H9 (cell line): ENCODE data around the gene ADAMTSL2. TPM values are rescaled to one million over a fixed set of nuclear protein-coding genes. Genes with fewer than 3 reads are reported as not detected.

Experiments
- DNase-seq: peaks from one replicate; pipeline ENCODE4 v3.0.0-alpha.2; 2017
- H2AFZ ChIP-seq: one replicate; pipeline ENCODE4 v1.6.1; 2013; ENCODE audit warnings: mild to moderate bottlenecking, low read length, control low read depth, moderate library complexity
- H2AK5ac ChIP-seq: 2 replicates; pipeline ENCODE4 v1.6.1; 2013; ENCODE audit warnings: low read length, control low read depth, mixed read lengths; ENCODE audit not compliant: insufficient read length
- H2BK120ac ChIP-seq: one replicate; pipeline ENCODE4 v1.6.1; 2013; ENCODE audit warnings: low read depth, mild to moderate bottlenecking, low read length, control low read depth, inconsistent platforms; ENCODE audit not compliant: poor library complexity, severe bottlenecking
- H2BK12ac ChIP-seq: 2 replicates; pipeline ENCODE4 v1.6.1; 2013; ENCODE audit warnings: low read length, control low read depth, mixed read lengths, low read depth; ENCODE audit not compliant: insufficient read length
- H2BK15ac ChIP-seq: 2 replicates; pipeline ENCODE4 v1.6.1; 2013; ENCODE audit warnings: low read depth, low read length, control low read depth
- H2BK20ac ChIP-seq: one replicate; pipeline ENCODE4 v1.6.1; 2013; ENCODE audit warnings: low read depth, mild to moderate bottlenecking, low read length, control low read depth, inconsistent platforms; ENCODE audit not compliant: poor library complexity, severe bottlenecking
- H2BK5ac ChIP-seq: 2 replicates; pipeline ENCODE4 v1.6.1; 2013; ENCODE audit warnings: low read length, control low read depth, mixed read lengths; ENCODE audit not compliant: insufficient read length
- H3K14ac ChIP-seq: 2 replicates; pipeline ENCODE4 v1.6.1; 2013; ENCODE audit warnings: low read length, control low read depth; ENCODE audit not compliant: insufficient read depth
- H3K18ac ChIP-seq: 2 replicates; pipeline ENCODE4 v1.6.1; 2013; ENCODE audit warnings: low read depth, mild to moderate bottlenecking, mixed read lengths, low read length, control low read depth; ENCODE audit not compliant: insufficient read length
- H3K23ac ChIP-seq: 2 replicates; pipeline ENCODE4 v1.6.1; 2013; ENCODE audit warnings: low read length, control low read depth, mixed read lengths, low read depth; ENCODE audit not compliant: insufficient read length
- H3K23me2 ChIP-seq: 2 replicates; pipeline ENCODE4 v1.6.1; 2013; ENCODE audit warnings: low read depth, mild to moderate bottlenecking, mixed read lengths, low read length, control low read depth; ENCODE audit not compliant: insufficient read length, poor library complexity, severe bottlenecking
- H3K27ac ChIP-seq: 2 replicates; pipeline ENCODE4 v1.5.1; 2013; ENCODE audit warnings: low read length, control low read depth, mixed read lengths, low read depth; ENCODE audit not compliant: insufficient read length
- H3K27me3 ChIP-seq: 2 replicates; pipeline ENCODE4 v1.6.1; 2013; ENCODE audit warnings: low read length, control low read depth, inconsistent platforms; ENCODE audit not compliant: insufficient read depth
- H3K4ac ChIP-seq: 2 replicates; pipeline ENCODE4 v1.6.1; 2013; ENCODE audit warnings: low read depth, mild to moderate bottlenecking, control low read depth, inconsistent platforms, low read length, moderate library complexity
- H3K4me1 ChIP-seq: 2 replicates; pipeline ENCODE4 v1.6.1; 2013; ENCODE audit warnings: low read length, control low read depth, inconsistent platforms; ENCODE audit not compliant: insufficient read depth
- H3K4me2 ChIP-seq: 2 replicates; pipeline ENCODE4 v1.6.1; 2013; ENCODE audit warnings: low read length, control low read depth, mixed read lengths; ENCODE audit not compliant: insufficient read length, insufficient read depth
- H3K56ac ChIP-seq: 2 replicates; pipeline ENCODE4 v1.6.1; 2013; ENCODE audit warnings: low read depth, mild to moderate bottlenecking, mixed read lengths, low read length, control low read depth; ENCODE audit not compliant: insufficient read length
- H3K79me1 ChIP-seq: 2 replicates; pipeline ENCODE4 v1.6.1; 2013; ENCODE audit warnings: low read depth, mild to moderate bottlenecking, moderate library complexity, low read length, control low read depth, inconsistent platforms; ENCODE audit not compliant: insufficient read depth, poor library complexity, severe bottlenecking
- H3K79me2 ChIP-seq: 2 replicates; pipeline ENCODE4 v1.6.1; 2013; ENCODE audit warnings: low read length, control low read depth, inconsistent platforms; ENCODE audit not compliant: insufficient read depth
- H3K9ac ChIP-seq: 2 replicates; pipeline ENCODE4 v1.6.1; 2013; ENCODE audit warnings: low read length, control low read depth, mixed read lengths; ENCODE audit not compliant: insufficient read length; ENCODE audit errors: extremely low read depth
- H3K9me3 ChIP-seq: one replicate; pipeline ENCODE4 v1.6.1; 2013; ENCODE audit warnings: low read depth, low read length, inconsistent platforms; ENCODE audit not compliant: control insufficient read depth
- H3T11ph ChIP-seq: one replicate; pipeline ENCODE4 v1.6.1; 2013; ENCODE audit warnings: mild to moderate bottlenecking, low read length, control low read depth, inconsistent platforms
- H4K20me1 ChIP-seq: one replicate; pipeline ENCODE4 v1.6.1; 2013; ENCODE audit not compliant: control insufficient read depth, insufficient read length, insufficient read depth
- H4K5ac ChIP-seq: 2 replicates; pipeline ENCODE4 v1.6.1; 2013; ENCODE audit warnings: low read depth, mild to moderate bottlenecking, mixed read lengths, low read length, control low read depth; ENCODE audit not compliant: insufficient read length
- H4K8ac ChIP-seq: replicated peaks from 2 replicates; pipeline ENCODE4 v1.6.1; 2013; ENCODE audit warnings: low read length, control low read depth, mixed read lengths, low read depth; ENCODE audit not compliant: insufficient read length
- H4K91ac ChIP-seq: 2 replicates; pipeline ENCODE4 v1.6.1; 2013; ENCODE audit warnings: low read depth, mild to moderate bottlenecking, moderate library complexity, mixed read lengths, low read length, control low read depth; ENCODE audit not compliant: insufficient read length
- H3K27ac Mint-ChIP-seq, 3 experiments: 2 replicates in 2 of 3; 3 replicates in 1 of 3; pipeline ENCODE4 v1.8.0; 2020 to 2021; ENCODE audit warnings: mixed read lengths in 3 of 3, mild to moderate bottlenecking in 1 of 3, moderate library complexity in 1 of 3
- H3K27me3 Mint-ChIP-seq: 2 replicates; pipeline ENCODE4 v1.8.0; 2021; ENCODE audit warnings: low read depth, mild to moderate bottlenecking, moderate library complexity, mixed read lengths
- H3K36me3 Mint-ChIP-seq, 3 experiments: 2 replicates in 2 of 3; 3 replicates in 1 of 3; pipeline ENCODE4 v1.8.0; 2020 to 2021; ENCODE audit warnings: low read depth in 3 of 3, mixed read lengths in 3 of 3; ENCODE audit not compliant: insufficient read depth in 1 of 3
- H3K4me1 Mint-ChIP-seq, 2 experiments: 2 replicates each; pipeline ENCODE4 v1.8.0; 2020; ENCODE audit warnings: mixed read lengths in 2 of 2
- H3K4me3 Mint-ChIP-seq, 2 experiments: 2 replicates in 1 of 2; 3 replicates in 1 of 2; pipeline ENCODE4 v1.8.0; 2020 to 2021; ENCODE audit warnings: mild to moderate bottlenecking in 2 of 2, mixed read lengths in 2 of 2, moderate library complexity in 1 of 2
- H3K9me3 Mint-ChIP-seq, 2 experiments: 2 replicates in 1 of 2; 3 replicates in 1 of 2; pipeline ENCODE4 v1.8.0; 2020; ENCODE audit warnings: mild to moderate bottlenecking in 2 of 2, mixed read lengths in 2 of 2, moderate library complexity in 1 of 2
- WGBS: extraction: QIAGEN DNeasy Blood & Tissue Kit; methylation state at CpG from one replicate; pipeline ENCODE4 v1.1.7; 2013; ENCODE audit warnings: missing lambda C conversion rate, low lambda C conversion rate, mixed read lengths; ENCODE audit not compliant: insufficient read length; ENCODE audit errors: extremely low coverage; 5-methylcytosine and 5-hydroxymethylcytosine counted together
- total RNA-seq: library from RNA; stranded (reverse); gene quantifications from 2 replicates; pipeline ENCODE4 v1.2.1, GENCODE V29; 2021
- TF ChIP-seq, protein P1 (sequence below): fragments of 200-600 bp; sonication (generic); conservative IDR thresholded peaks from 3 replicates; pipeline ENCODE4 v1.8.0; 2021; ENCODE audit warnings: antibody characterized with exemption, mild to moderate bottlenecking

ADAMTSL2 gene
- total RNA-seq, 1 experiment from 2014 or later = 0.61 TPM

DNA sequence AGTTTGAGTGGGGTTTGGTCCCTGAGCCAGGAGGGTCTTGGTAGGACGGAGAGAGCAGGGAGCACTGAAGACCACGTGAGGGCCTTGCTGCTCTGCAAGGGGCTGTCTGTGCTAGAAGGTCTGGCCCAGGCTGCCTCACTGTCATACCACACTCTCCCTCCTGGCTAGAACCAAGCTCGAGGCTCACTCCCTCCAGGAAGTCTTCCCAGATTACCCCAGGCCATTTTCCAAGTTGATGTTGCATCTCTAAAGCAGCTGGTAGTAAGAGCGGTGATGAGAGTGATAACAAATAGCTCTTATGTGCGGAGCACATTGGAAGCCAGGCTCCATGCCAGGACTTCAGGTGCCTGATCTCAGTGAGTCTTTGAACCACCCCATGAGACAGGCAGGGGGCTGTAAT is 16.3 kb upstream of the ADAMTSL2 start:
- Histone ChIP-seq H3K4me1 (no peaks in the 10 kb centered on the region), H3K4me2 (no peak overlapping the region), H2AFZ (no peak overlapping the region), H4K8ac (no peak overlapping the region), H3K9ac (no peak overlapping the region), H3K9me3 (no peaks in the 10 kb centered on the region), H3K27me3 (no peaks in the 10 kb centered on the region), H3K27ac (no peak overlapping the region), H3K18ac (no peak overlapping the region), H2AK5ac (no peak overlapping the region), H3K56ac (no peak overlapping the region), H3K79me1 (no peaks in the 10 kb centered on the region), H2BK120ac (no peak overlapping the region), H2BK15ac (no peak overlapping the region), H3K14ac (no peak overlapping the region), H2BK12ac (no peak overlapping the region), H3K23ac (no peak overlapping the region), H4K5ac (no peak overlapping the region), H2BK20ac (no peak overlapping the region), H3K79me2 (no peaks in the 10 kb centered on the region), H4K20me1 (no peaks in the 10 kb centered on the region), H3K4ac (no peak overlapping the region), H3K23me2 (no peaks in the 10 kb centered on the region), H2BK5ac (no peak overlapping the region), H3T11ph (no peak overlapping the region), H4K91ac (no peak overlapping the region)
- Mint-ChIP-seq H3K4me1 (peaks cover 0 to 6% of the 10 kb centered on the region in 2 experiments; a peak in 1 of 4 replicates), H3K27ac (peak overlapping the region in 1 of 3 experiments; percentile 19; a peak in 1 of 7 replicates), H3K4me3 (no peak overlapping the region), H3K27me3 (peaks cover 7% of the 10 kb centered on the region), H3K36me3 (no peaks in the 10 kb centered on the region), H3K9me3 (no peaks in the 10 kb centered on the region)
- no CpG with 5 or more reads among the region's 5 CpGs for WGBS
- DNase-seq = no peak
- TF ChIP-seq, protein P1, sequence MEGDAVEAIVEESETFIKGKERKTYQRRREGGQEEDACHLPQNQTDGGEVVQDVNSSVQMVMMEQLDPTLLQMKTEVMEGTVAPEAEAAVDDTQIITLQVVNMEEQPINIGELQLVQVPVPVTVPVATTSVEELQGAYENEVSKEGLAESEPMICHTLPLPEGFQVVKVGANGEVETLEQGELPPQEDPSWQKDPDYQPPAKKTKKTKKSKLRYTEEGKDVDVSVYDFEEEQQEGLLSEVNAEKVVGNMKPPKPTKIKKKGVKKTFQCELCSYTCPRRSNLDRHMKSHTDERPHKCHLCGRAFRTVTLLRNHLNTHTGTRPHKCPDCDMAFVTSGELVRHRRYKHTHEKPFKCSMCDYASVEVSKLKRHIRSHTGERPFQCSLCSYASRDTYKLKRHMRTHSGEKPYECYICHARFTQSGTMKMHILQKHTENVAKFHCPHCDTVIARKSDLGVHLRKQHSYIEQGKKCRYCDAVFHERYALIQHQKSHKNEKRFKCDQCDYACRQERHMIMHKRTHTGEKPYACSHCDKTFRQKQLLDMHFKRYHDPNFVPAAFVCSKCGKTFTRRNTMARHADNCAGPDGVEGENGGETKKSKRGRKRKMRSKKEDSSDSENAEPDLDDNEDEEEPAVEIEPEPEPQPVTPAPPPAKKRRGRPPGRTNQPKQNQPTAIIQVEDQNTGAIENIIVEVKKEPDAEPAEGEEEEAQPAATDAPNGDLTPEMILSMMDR = no peak
